Fibroblast of gingiva (primary cell): ENCODE measurements around the gene PROZ.
A peak's percentile ranks its signal among the peaks of the same experiment; 100 is the strongest.

Experiments
- DNase-seq: peaks from one replicate; pipeline ENCODE4 v3.0.0-alpha.2; 2011; ENCODE audit warnings: low read depth

Gene PROZ

GRCh38 chr13:113208421-113209335 is 50.2 kb downstream of the PROZ start, which contains the start of gene PCID2:
Gene PCID2, minus strand, starts transcription at chr13:113208669. Its CDS starts 35 bp downstream, at chr13:113208634.
- DNase-seq: peak; percentile 87

- DNase-seq: peak; percentile 77
Measured at GRCh38 chr13:113209336-113209758, 50.9 kb downstream of the PROZ start, which contains the start of gene CUL4A. Gene CUL4A, plus strand, starts transcription at chr13:113209613. Its CDS starts 15 bp downstream, at chr13:113209628.

- peak; percentile 45 for DNase-seq
Measured at GRCh38 chr13:113209759-113210421, 51.4 kb downstream of the PROZ start.

GRCh38 chr13:113210833-113211232 is 52.4 kb downstream of the PROZ start:
- DNase-seq: no peak

- DNase-seq: no peak
Measured at GRCh38 chr13:113211774-113212173, 53.3 kb downstream of the PROZ start.

- peak; percentile 72 for DNase-seq
Measured at GRCh38 chr13:113216254-113217048, 58.0 kb downstream of the PROZ start.

- DNase-seq: no peak
Measured at GRCh38 chr13:113218586-113218985, 60.1 kb downstream of the PROZ start.

GRCh38 chr13:113219256-113219940 is 61.0 kb downstream of the PROZ start:
- no peak for DNase-seq

- no peak for DNase-seq
Measured at GRCh38 chr13:113220141-113220598, 61.7 kb downstream of the PROZ start.

GRCh38 chr13:113220877-113221276 is 62.4 kb downstream of the PROZ start:
- DNase-seq: no peak
